HCT116 (cell line): ENCODE data around the gene DUXA. TPM values are rescaled to one million over a fixed set of nuclear protein-coding genes. Genes with fewer than 3 reads are reported as not detected.

Experiments used
- ATAC-seq: fragments of 200-7000 bp; cut with Tn5 transposase; 2 replicates; pipeline ENCODE4 v1.9.1; 2020; ENCODE audit warnings: mild to moderate bottlenecking, moderate library complexity
- BruUV-seq: library from RNA; stranded (reverse); fragments of 400-500 nt; replicated peaks from 2 replicates; lab custom pipeline; 2021; lab: Mats Ljungman, UMichigan
- CTCF ChIA-PET: fragments of 300-600 bp; sonication (Branson Sonifier 250); formaldehyde crosslinking; loops from one replicate; lab custom pipeline; 2021; ENCODE audit warnings: antibody characterized with exemption; lab: Charles Lee
- POLR2A ChIA-PET: fragments of 300-600, 350-600 bp; sonication (Branson Sonifier 250); formaldehyde crosslinking; loops from one replicate; lab custom pipeline; 2021; ENCODE audit warnings: antibody characterized with exemption; lab: Charles Lee
- RAD21 ChIA-PET, 2 experiments: fragments of 300-600 bp; sonication (Branson Sonifier 250); formaldehyde crosslinking; loops; one replicate each; lab custom pipeline; 2023; ENCODE audit warnings: low total read pairs in 2 of 2; ENCODE audit not compliant: uncharacterized antibody in 2 of 2, unreplicated experiment in 2 of 2, low non-redundant PET in 1 of 2; lab: Charles Lee
- DNase-seq: peaks from one replicate; pipeline ENCODE4 v3.0.0-alpha.2; 2010; ENCODE audit warnings: low read depth, low spot score
- H2AFZ ChIP-seq: fragments of 200-600 bp; shearing (Covaris generic), sonication (generic); 2 replicates; pipeline ENCODE4 v1.6.1; 2017; ENCODE audit warnings: low read depth, mixed run types, mixed read lengths, antibody characterized with exemption, low read length; ENCODE audit not compliant: poor library complexity, severe bottlenecking
- H3K27ac ChIP-seq: 2 replicates; pipeline ENCODE4 v1.5.1; 2012; ENCODE audit warnings: low read depth, low read length
- H3K27me3 ChIP-seq: fragments of 200-600 bp; sonication (generic); 2 replicates; pipeline ENCODE4 v1.6.1; 2016; ENCODE audit warnings: mixed run types, low read length, mixed read lengths; ENCODE audit not compliant: insufficient read depth
- H3K36me3 ChIP-seq, 2 experiments: fragments of 200-500 bp in 1 of 2; fragments of 200-600 bp in 1 of 2; sonication (Bioruptor generic) in 1 of 2; sonication (generic) in 1 of 2; 2 replicates each; pipeline versions ENCODE4 v1.5.1 to v1.6.1; 2014 to 2016; ENCODE audit warnings: low read length in 2 of 2, inconsistent platforms in 1 of 2, mixed read lengths in 1 of 2, mixed run types in 1 of 2; ENCODE audit not compliant: insufficient read depth in 2 of 2, control insufficient read depth in 1 of 2
- H3K4me1 ChIP-seq, 2 experiments: fragments of 200-600 bp in 1 of 2; sonication (generic) in 1 of 2; 2 replicates each; pipeline versions ENCODE4 v1.5.1 to v1.6.1; 2012 to 2017; ENCODE audit warnings: low read length in 2 of 2, inconsistent platforms in 1 of 2, mild to moderate bottlenecking in 1 of 2, mixed read lengths in 1 of 2, mixed run types in 1 of 2, moderate library complexity in 1 of 2; ENCODE audit not compliant: insufficient read depth in 2 of 2, control insufficient read depth in 1 of 2
- H3K4me2 ChIP-seq: fragments of 200-600 bp; sonication (generic); 2 replicates; pipeline ENCODE4 v1.6.1; 2017; ENCODE audit warnings: mixed run types, low read length, mixed read lengths
- H3K4me3 ChIP-seq, 2 experiments: fragments of 200-600 bp in 1 of 2; sonication (generic) in 1 of 2; replicated peaks in 1 of 2; 2 replicates each; pipeline ENCODE4 v1.5.1; 2011 to 2016; ENCODE audit warnings: low read length in 2 of 2, control low read depth in 1 of 2, low read depth in 1 of 2, mild to moderate bottlenecking in 1 of 2, mixed read lengths in 1 of 2, mixed run types in 1 of 2
- H3K79me2 ChIP-seq: fragments of 200-600 bp; sonication (generic); 2 replicates; pipeline ENCODE4 v1.6.1; 2017; ENCODE audit warnings: mild to moderate bottlenecking, mixed run types, low read length, moderate library complexity, mixed read lengths; ENCODE audit not compliant: insufficient read depth
- H3K9ac ChIP-seq: fragments of 200-600 bp; sonication (generic); 2 replicates; pipeline ENCODE4 v1.6.1; 2016; ENCODE audit warnings: low read length, mixed read lengths
- H3K9me2 ChIP-seq: fragments of 200-600 bp; sonication (generic), shearing (Covaris generic); 2 replicates; pipeline ENCODE4 v1.6.1; 2017; ENCODE audit warnings: mixed run types, mild to moderate bottlenecking, moderate library complexity; ENCODE audit not compliant: insufficient read depth
- H3K9me3 ChIP-seq, 2 experiments: fragments of 200-500 bp in 1 of 2; fragments of 200-600 bp in 1 of 2; sonication (Bioruptor generic) in 1 of 2; sonication (generic) in 1 of 2; 2 replicates each; pipeline ENCODE4 v1.6.1; 2014 to 2017; ENCODE audit warnings: low read length in 2 of 2, mixed read lengths in 2 of 2, inconsistent platforms in 1 of 2, low read depth in 1 of 2, mild to moderate bottlenecking in 1 of 2, mixed run types in 1 of 2, moderate library complexity in 1 of 2; ENCODE audit not compliant: control insufficient read depth in 1 of 2, insufficient read depth in 1 of 2
- H4K20me1 ChIP-seq: fragments of 200-600 bp; sonication (generic), shearing (Covaris generic); 2 replicates; pipeline ENCODE4 v1.6.1; 2017; ENCODE audit warnings: mixed run types, mild to moderate bottlenecking, moderate library complexity; ENCODE audit not compliant: insufficient read depth
- CBX3 ChIP-seq: IDR thresholded peaks from 2 replicates; pipeline ENCODE4 v1.6.1; 2012; ENCODE audit warnings: low read depth
- CEBPB ChIP-seq: IDR thresholded peaks from 2 replicates; pipeline ENCODE4 v1.6.1; 2012; ENCODE audit warnings: low read depth
- CTCF ChIP-seq, 3 experiments: fragments of 200-600 bp in 1 of 3; sonication (generic) in 1 of 3; IDR thresholded peaks in 2 of 3; conservative IDR thresholded peaks in 1 of 3; 2 replicates each; pipeline ENCODE4 v1.5.1; 2012 to 2017; ENCODE audit warnings: low read depth in 2 of 3, low read length in 2 of 3, antibody characterized with exemption in 1 of 3, borderline replicate concordance in 1 of 3, control low read depth in 1 of 3, mild to moderate bottlenecking in 1 of 3, mixed read lengths in 1 of 3, mixed run types in 1 of 3, moderate library complexity in 1 of 3; ENCODE audit not compliant: insufficient read depth in 1 of 3
- EGR1 ChIP-seq: IDR thresholded peaks from 2 replicates; pipeline ENCODE4 v1.6.1; 2012; ENCODE audit warnings: low read depth
- ELF1 ChIP-seq: IDR thresholded peaks from 2 replicates; pipeline ENCODE4 v1.6.1; 2012; ENCODE audit warnings: low read depth, borderline replicate concordance
- EZH2 ChIP-seq: fragments of 200-600 bp; sonication (generic); IDR thresholded peaks from 2 replicates; pipeline ENCODE4 v1.6.1; 2017; ENCODE audit warnings: antibody characterized with exemption, mixed run types
- EZH2phosphoT487 ChIP-seq: fragments of 200-600 bp; IDR thresholded peaks from 2 replicates; pipeline ENCODE4 v1.6.1; 2018; ENCODE audit warnings: antibody characterized with exemption, borderline replicate concordance
- FOSL1 ChIP-seq: IDR thresholded peaks from 2 replicates; pipeline ENCODE4 v1.6.1; 2012; ENCODE audit warnings: low read depth
- JUND ChIP-seq: IDR thresholded peaks from 2 replicates; pipeline ENCODE4 v1.6.1; 2012
- POLR2A ChIP-seq: IDR thresholded peaks from 2 replicates; pipeline ENCODE4 v1.7.0; 2011; ENCODE audit warnings: borderline replicate concordance; ENCODE audit not compliant: insufficient read depth, insufficient read length; ENCODE audit errors: extremely low read depth
- POLR2AphosphoS5 ChIP-seq: IDR thresholded peaks from 2 replicates; pipeline ENCODE4 v1.6.1; 2011; ENCODE audit warnings: mild to moderate bottlenecking, low read depth, low read length, moderate library complexity
- RAD21 ChIP-seq: IDR thresholded peaks from 2 replicates; pipeline ENCODE4 v1.6.1; 2012; ENCODE audit warnings: low read depth, mild to moderate bottlenecking
- REST ChIP-seq: IDR thresholded peaks from 2 replicates; pipeline ENCODE4 v1.6.1; 2012; ENCODE audit warnings: low read depth
- SIN3A ChIP-seq: IDR thresholded peaks from 2 replicates; pipeline ENCODE4 v1.6.1; 2012; ENCODE audit warnings: low read depth
- SP1 ChIP-seq: IDR thresholded peaks from 2 replicates; pipeline ENCODE4 v1.6.1; 2012; ENCODE audit warnings: low read depth
- YY1 ChIP-seq: IDR thresholded peaks from 2 replicates; pipeline ENCODE4 v1.6.1; 2011; ENCODE audit warnings: low read length, low read depth, moderate library complexity, mild to moderate bottlenecking; ENCODE audit not compliant: insufficient replicate concordance; ENCODE audit errors: extremely low read depth
- ZNF274 ChIP-seq: fragments of 200-500 bp; sonication (Bioruptor generic); IDR thresholded peaks from 2 replicates; pipeline ENCODE4 v1.6.1; 2014; ENCODE audit warnings: mild to moderate bottlenecking, low read depth, low read length, inconsistent platforms
- intact Hi-C: fragments of 100-400 bp; cut with micrococcal nuclease; formaldehyde crosslinking; loops from 2 replicates; pipeline ENCODE4 v1.10.0; 2022
- total RNA-seq: library from RNA; stranded (reverse); gene quantifications from one replicate; pipeline ENCODE4 v1.2.1, GENCODE V29; 2021; ENCODE audit not compliant: unreplicated experiment
- TF ChIP-seq, protein P1 (sequence below): IDR thresholded peaks from 2 replicates; pipeline ENCODE4 v1.6.1; 2011; ENCODE audit warnings: mild to moderate bottlenecking, low read length, moderate library complexity; ENCODE audit not compliant: insufficient replicate concordance; ENCODE audit errors: extremely low read depth
- TF ChIP-seq, protein P2 (sequence below): IDR thresholded peaks from 2 replicates; pipeline ENCODE4 v1.6.1; 2012
- TF ChIP-seq, protein P3 (sequence below): IDR thresholded peaks from 2 replicates; pipeline ENCODE4 v1.6.1; 2012

The DUXA gene
- total RNA-seq, 1 experiment from 2014 or later = not detected

DNA sequence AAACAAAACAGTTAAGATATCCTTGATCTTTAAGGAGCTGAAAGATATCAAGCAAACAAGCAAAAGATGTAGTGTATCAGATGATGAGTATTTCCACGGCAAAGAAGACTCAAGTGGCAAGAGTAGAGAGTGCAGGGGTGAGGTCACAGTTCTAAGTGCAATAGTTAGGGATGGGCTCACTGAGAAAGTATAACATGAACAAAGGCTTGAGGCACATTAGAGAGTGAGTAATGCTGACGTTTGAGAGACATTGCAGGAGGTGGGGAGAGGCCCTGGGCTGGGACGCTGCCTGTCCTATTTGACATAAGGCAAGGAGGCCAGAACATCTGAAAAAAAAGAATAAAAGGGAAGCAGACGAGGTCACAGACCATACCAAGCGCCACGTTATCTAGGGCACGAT is 1.4 kb downstream of the DUXA start:
- Histone ChIP-seq H3K36me3 (no peaks in the 10 kb centered on the region), H3K4me1 (no peaks in the 10 kb centered on the region), H3K4me3 (no peak overlapping the region), H2AFZ (no peak overlapping the region), H3K27me3 (no peaks in the 10 kb centered on the region), H3K9me2 (no peaks in the 10 kb centered on the region), H3K4me2 (no peak overlapping the region), H4K20me1 (no peaks in the 10 kb centered on the region), H3K27ac (no peak overlapping the region), H3K9me3 (peaks cover 0 to 3% of the 10 kb centered on the region in 2 experiments; a peak in 1 of 4 replicates), H3K9ac (no peak overlapping the region), H3K79me2 (no peaks in the 10 kb centered on the region)
- ChIA-PET POLR2A (no interaction called here), RAD21 (no interaction called here), CTCF (no interaction called here)
- no TSS peak for BruUV-seq
- TF ChIP-seq EGR1 (no peak), ELF1 (no peak), CEBPB (no peak), SIN3A (no peak), EZH2phosphoT487 (no peak), RAD21 (no peak), POLR2A (no peak), CTCF (IDR thresholded peaks at IDR 0.05 in 2 of 3, conservative IDR thresholded peaks at IDR 0.05 in 1 of 3; ENCODE audit: borderline replicate concordance in 1 of 3, insufficient read depth in 1 of 3, low read depth in 2 of 3, low read length in 2 of 3) (no peak), CBX3 (no peak), ZNF274 (no peak), EZH2 (no peak), YY1 (no peak), REST (no peak), JUND (no peak), FOSL1 (no peak), POLR2AphosphoS5 (no peak), SP1 (no peak)
- TF ChIP-seq, protein P1, sequence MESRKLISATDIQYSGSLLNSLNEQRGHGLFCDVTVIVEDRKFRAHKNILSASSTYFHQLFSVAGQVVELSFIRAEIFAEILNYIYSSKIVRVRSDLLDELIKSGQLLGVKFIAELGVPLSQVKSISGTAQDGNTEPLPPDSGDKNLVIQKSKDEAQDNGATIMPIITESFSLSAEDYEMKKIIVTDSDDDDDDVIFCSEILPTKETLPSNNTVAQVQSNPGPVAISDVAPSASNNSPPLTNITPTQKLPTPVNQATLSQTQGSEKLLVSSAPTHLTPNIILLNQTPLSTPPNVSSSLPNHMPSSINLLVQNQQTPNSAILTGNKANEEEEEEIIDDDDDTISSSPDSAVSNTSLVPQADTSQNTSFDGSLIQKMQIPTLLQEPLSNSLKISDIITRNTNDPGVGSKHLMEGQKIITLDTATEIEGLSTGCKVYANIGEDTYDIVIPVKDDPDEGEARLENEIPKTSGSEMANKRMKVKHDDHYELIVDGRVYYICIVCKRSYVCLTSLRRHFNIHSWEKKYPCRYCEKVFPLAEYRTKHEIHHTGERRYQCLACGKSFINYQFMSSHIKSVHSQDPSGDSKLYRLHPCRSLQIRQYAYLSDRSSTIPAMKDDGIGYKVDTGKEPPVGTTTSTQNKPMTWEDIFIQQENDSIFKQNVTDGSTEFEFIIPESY = no peak
- TF ChIP-seq, protein P2, sequence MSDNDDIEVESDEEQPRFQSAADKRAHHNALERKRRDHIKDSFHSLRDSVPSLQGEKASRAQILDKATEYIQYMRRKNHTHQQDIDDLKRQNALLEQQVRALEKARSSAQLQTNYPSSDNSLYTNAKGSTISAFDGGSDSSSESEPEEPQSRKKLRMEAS = no peak
- TF ChIP-seq, protein P3, sequence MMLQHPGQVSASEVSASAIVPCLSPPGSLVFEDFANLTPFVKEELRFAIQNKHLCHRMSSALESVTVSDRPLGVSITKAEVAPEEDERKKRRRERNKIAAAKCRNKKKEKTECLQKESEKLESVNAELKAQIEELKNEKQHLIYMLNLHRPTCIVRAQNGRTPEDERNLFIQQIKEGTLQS = no peak
- ATAC-seq (no peak), DNase-seq (no peak)
- intact Hi-C loops = no loop called here
